Gastroesophageal sphincter (tissue), 4 donors: ENCODE measurements around the gene PLEKHG2. TPM values are rescaled to one million over a fixed set of nuclear protein-coding genes. Genes with fewer than 3 reads are reported as not detected.

ENCODE experiments used
- ATAC-seq: fragments of 150-250 bp; one replicate; pipeline ENCODE4 v1.9.1; 2016; ENCODE audit warnings: mild to moderate bottlenecking, moderate library complexity
- H3K27ac ChIP-seq, 4 donors: fragments of 200-600 bp; sonication (generic) in 3 of 4; 1 replicate in 3 of 4; 2 replicates in 1 of 4; pipeline ENCODE4 v1.5.1; 2016 to 2019
- H3K27me3 ChIP-seq: fragments of 200-600 bp; sonication (generic); one replicate; pipeline ENCODE4 v1.5.1; 2019
- H3K36me3 ChIP-seq, 2 donors: fragments of 200-600 bp; sonication (generic); one replicate each; pipeline ENCODE4 v1.5.1; 2019; ENCODE audit warnings: control low read depth in 1 of 2
- H3K4me1 ChIP-seq, 3 donors: fragments of 200-600 bp; sonication (generic); 1 replicate in 2 of 3; 2 replicates in 1 of 3; pipeline ENCODE4 v1.5.1; 2016 to 2019; ENCODE audit warnings: control low read depth in 2 of 3
- H3K4me3 ChIP-seq, 2 donors: fragments of 200-600 bp; sonication (generic); one replicate each; pipeline ENCODE4 v1.5.1; 2019; ENCODE audit warnings: mild to moderate bottlenecking in 1 of 2, moderate library complexity in 1 of 2
- H3K9me3 ChIP-seq, 3 donors: fragments of 200-600 bp; sonication (generic); one replicate each; pipeline ENCODE4 v1.5.1; 2017 to 2019; ENCODE audit warnings: control low read depth in 2 of 3
- EP300 ChIP-seq: sonication (generic); formaldehyde crosslinking; IDR thresholded peaks from one replicate; pipeline ENCODE4 v1.6.1; 2017; ENCODE audit warnings: antibody characterized with exemption, mild to moderate bottlenecking
- POLR2A ChIP-seq, 2 donors: fragments of 450-650 bp; IDR thresholded peaks; one replicate each; pipeline ENCODE4 v1.6.1; 2017; ENCODE audit warnings: antibody characterized with exemption in 2 of 2, mild to moderate bottlenecking in 2 of 2, moderate library complexity in 1 of 2
- POLR2AphosphoS5 ChIP-seq: sonication (generic); formaldehyde crosslinking; IDR thresholded peaks from one replicate; pipeline ENCODE4 v1.6.1; 2017; ENCODE audit warnings: antibody characterized with exemption
- WGBS, 2 donors: methylation state at CpG; one replicate each; pipeline ENCODE4 v1.1.5; 2018; ENCODE audit warnings: low coverage in 1 of 2; 5-methylcytosine and 5-hydroxymethylcytosine counted together
- total RNA-seq, 4 donors: library from RNA; depleted of rRNA; stranded (reverse); fragments of >200 nt; gene quantifications; one replicate each; pipeline ENCODE4 v1.1.0, GENCODE V29; 2016
- TF ChIP-seq, protein P1 (sequence below), 4 experiments: fragments of 200-600 bp in 2 of 4; fragments of 450-650 bp in 2 of 4; sonication (generic) in 1 of 4; IDR thresholded peaks; one replicate each; pipeline ENCODE4 v1.5.1; 2017 to 2019; ENCODE audit warnings: antibody characterized with exemption in 4 of 4, mild to moderate bottlenecking in 2 of 4, moderate library complexity in 2 of 4

The PLEKHG2 gene
- total RNA-seq, 4 donors from 2014 or later = 19.5 to 35.3 (median 23.4) TPM

DNA sequence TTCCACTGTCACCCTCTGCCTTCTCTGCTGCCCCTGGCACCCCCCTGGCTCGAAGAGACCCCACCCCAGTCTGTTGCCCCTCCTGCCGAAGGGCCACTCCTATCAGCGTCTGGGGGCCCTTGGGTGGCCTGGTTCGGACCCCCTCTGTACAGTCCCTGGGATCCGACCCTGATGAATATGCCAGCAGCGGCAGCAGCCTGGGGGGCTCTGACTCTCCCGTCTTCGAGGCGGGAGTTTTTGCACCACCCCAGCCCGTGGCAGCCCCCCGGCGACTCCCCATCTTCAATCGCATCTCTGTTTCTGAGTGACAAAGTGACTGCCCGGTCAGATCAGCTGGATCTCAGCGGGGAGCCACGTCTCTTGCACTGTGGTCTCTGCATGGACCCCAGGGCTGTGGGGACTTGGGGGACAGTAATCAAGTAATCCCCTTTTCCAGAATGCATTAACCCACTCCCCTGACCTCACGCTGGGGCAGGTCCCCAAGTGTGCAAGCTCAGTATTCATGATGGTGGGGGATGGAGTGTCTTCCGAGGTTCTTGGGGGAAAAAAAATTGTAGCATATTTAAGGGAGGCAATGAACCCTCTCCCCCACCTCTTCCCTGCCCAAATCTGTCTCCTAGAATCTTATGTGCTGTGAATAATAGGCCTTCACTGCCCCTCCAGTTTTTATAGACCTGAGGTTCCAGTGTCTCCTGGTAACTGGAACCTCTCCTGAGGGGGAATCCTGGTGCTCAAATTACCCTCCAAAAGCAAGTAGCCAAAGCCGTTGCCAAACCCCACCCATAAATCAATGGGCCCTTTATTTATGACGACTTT, 3.9 kb upstream of the PLEKHG2 start:
- ATAC-seq = no peak
- TF ChIP-seq, protein P1, sequence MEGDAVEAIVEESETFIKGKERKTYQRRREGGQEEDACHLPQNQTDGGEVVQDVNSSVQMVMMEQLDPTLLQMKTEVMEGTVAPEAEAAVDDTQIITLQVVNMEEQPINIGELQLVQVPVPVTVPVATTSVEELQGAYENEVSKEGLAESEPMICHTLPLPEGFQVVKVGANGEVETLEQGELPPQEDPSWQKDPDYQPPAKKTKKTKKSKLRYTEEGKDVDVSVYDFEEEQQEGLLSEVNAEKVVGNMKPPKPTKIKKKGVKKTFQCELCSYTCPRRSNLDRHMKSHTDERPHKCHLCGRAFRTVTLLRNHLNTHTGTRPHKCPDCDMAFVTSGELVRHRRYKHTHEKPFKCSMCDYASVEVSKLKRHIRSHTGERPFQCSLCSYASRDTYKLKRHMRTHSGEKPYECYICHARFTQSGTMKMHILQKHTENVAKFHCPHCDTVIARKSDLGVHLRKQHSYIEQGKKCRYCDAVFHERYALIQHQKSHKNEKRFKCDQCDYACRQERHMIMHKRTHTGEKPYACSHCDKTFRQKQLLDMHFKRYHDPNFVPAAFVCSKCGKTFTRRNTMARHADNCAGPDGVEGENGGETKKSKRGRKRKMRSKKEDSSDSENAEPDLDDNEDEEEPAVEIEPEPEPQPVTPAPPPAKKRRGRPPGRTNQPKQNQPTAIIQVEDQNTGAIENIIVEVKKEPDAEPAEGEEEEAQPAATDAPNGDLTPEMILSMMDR (IDR thresholded peaks at IDR 0.05) = no peak
- TF ChIP-seq EP300 = no peak
- TF ChIP-seq POLR2A (IDR thresholded peaks at IDR 0.05) = peak; percentile 54 to 69
- peak; percentile 89 for TF ChIP-seq POLR2AphosphoS5
- no peaks in the 10 kb centered on the region for H3K9me3 ChIP-seq
- peak overlapping the region; percentile 99 to 100 (median 99) for H3K27ac ChIP-seq
- H3K36me3 ChIP-seq = peaks cover 4 to 22% of the 10 kb centered on the region in 2 donors
- no peaks in the 10 kb centered on the region for H3K27me3 ChIP-seq
- H3K4me1 ChIP-seq = peaks cover 0 to 42% (median 20%) of the 10 kb centered on the region in 3 donors
- 0% methylated on average over 2 of the region's 20 CpGs for WGBS, 2 donors
- peak overlapping the region; percentile 84 to 90 for H3K4me3 ChIP-seq

DNA sequence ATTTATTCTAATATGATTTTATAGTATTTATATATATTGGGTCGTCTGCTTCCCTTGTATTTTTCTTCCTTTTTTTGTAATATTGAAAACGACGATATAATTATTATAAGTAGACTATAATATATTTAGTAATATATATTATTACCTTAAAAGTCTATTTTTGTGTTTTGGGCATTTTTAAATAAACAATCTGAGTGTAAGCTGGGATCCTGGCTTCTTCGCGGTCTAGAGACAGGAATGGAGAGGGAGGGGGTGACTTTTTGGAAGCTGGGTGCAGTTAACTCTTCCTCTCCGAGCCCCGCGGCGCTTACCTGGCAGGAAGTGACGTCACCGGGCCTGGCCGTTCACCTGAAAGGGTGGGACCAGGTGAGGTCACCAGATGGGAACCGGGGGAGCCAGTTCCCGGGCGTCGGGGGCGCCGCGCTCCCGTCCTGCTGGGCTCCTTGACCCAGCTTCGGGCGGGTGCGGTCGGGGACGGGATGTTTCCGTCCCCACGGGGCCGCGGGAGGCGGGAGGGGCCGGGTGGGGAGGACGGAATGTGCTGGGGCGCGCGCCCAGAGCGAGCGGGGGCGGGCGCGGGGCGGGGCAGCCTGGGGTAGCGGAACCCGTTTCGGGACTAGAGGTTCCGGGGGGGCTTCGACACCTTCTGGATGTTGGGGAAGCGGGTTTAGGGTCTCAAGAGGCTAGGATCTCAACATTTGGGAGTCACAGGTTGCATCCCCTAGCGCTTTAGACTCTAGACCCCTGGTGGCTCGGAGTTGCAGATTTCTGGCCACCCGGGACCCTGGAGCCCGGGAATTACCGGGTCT, 3.1 kb upstream of the PLEKHG2 start:
- H3K27me3 ChIP-seq = no peaks in the 10 kb centered on the region
- peaks cover 0 to 45% (median 21%) of the 10 kb centered on the region in 3 donors for H3K4me1 ChIP-seq
- H3K36me3 ChIP-seq = peaks cover 4 to 22% of the 10 kb centered on the region in 2 donors
- peak overlapping the region; percentile 99 to 100 (median 99) for H3K27ac ChIP-seq
- H3K9me3 ChIP-seq = no peaks in the 10 kb centered on the region
- peak; percentile 20 for ATAC-seq
- peak; percentile 83 for TF ChIP-seq EP300
- peak; percentile 99 for TF ChIP-seq POLR2AphosphoS5
- peak; percentile 86 to 92 for TF ChIP-seq POLR2A (IDR thresholded peaks at IDR 0.05)
- TF ChIP-seq, protein P1 (IDR thresholded peaks at IDR 0.05) = peak in 1 of 4 experiments; percentile 46
- 0 to 1% methylated on average over 5 to 9 of the region's 52 CpGs for WGBS, 2 donors
- H3K4me3 ChIP-seq = peak overlapping the region; percentile 84 to 90

DNA sequence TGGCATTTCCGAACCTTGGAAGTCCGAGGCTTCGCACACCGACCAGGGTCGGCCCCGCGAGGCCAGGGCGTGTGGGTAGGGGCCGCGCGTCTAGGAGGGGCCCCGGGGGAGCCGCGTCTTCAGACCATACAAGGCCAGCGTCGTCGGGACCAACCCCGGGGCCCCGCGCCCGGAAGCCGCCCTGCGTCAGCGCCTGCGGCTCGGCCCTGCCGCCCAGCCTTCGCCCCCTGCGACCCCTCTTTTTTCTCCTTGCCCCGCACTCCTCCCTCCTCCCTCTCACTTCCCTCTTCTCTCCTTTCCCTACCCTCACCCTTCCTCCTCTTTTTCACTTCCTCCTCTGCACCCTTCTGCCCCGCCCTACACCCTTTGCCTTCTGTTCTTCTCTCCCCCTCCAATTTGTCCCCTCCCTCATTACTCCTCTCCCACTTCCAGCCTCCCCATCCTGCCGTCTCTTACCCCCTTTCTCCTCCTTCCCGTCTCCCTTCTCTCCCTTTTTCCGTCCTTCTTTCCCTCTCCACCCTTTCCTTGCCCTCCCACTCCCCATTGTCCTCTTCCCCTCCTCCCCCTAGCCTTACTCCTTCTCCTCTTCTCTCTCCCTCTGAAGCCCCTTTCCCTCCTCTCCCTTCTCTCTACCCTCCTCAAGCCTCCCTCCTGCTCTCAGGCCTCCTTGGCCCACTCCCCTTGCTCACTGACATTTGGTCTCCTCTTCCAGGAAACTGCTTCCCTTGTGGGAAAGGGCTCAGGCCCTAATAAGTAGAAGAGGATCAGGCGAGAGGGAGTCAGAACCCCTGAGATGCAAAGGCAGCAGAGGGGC, 2.2 kb upstream of the PLEKHG2 start:
- peak; percentile 21 for ATAC-seq
- peak overlapping the region; percentile 99 to 100 (median 99) for H3K27ac ChIP-seq
- no peaks in the 10 kb centered on the region for H3K9me3 ChIP-seq
- H3K36me3 ChIP-seq = peaks cover 4 to 22% of the 10 kb centered on the region in 2 donors
- peak overlapping the region; percentile 84 to 90 for H3K4me3 ChIP-seq
- H3K4me1 ChIP-seq = peaks cover 0 to 45% (median 23%) of the 10 kb centered on the region in 3 donors
- WGBS, 2 donors = 0 to 2% methylated on average over 5 to 23 of the region's 35 CpGs
- H3K27me3 ChIP-seq = no peaks in the 10 kb centered on the region
- TF ChIP-seq, protein P1 (IDR thresholded peaks at IDR 0.05) = peak in 1 of 4 experiments; percentile 11
- TF ChIP-seq POLR2AphosphoS5 (peak; percentile 91), EP300 (no peak), POLR2A (IDR thresholded peaks at IDR 0.05) (peak; percentile 81 to 91)

DNA sequence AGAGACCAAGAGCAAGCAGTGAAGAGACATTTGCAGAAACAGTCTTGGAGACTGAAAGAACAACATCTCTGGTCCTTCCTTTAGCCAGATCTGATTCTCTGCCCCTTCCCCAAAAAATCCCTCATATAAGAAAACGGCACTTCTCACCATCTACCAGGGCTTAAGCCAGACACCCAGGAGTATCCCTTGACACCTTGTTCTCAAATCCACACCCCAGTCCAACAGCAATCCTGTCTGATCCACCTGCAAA, 1.7 kb upstream of the PLEKHG2 start:
- peak overlapping the region; percentile 99 to 100 (median 99) for H3K27ac ChIP-seq
- TF ChIP-seq, protein P1 (IDR thresholded peaks at IDR 0.05) = no peak
- no peak for TF ChIP-seq POLR2AphosphoS5
- TF ChIP-seq EP300 = no peak
- no peak for TF ChIP-seq POLR2A (IDR thresholded peaks at IDR 0.05)
- H3K27me3 ChIP-seq = no peaks in the 10 kb centered on the region
- H3K36me3 ChIP-seq = peaks cover 4 to 22% of the 10 kb centered on the region in 2 donors
- ATAC-seq = no peak
- peak overlapping the region; percentile 84 to 90 for H3K4me3 ChIP-seq
- peaks cover 0 to 45% (median 24%) of the 10 kb centered on the region in 3 donors for H3K4me1 ChIP-seq
- H3K9me3 ChIP-seq = no peaks in the 10 kb centered on the region
- WGBS, 2 donors = 36 to 44% methylated on average over 1 of the region's 1 CpG
